OCI-LY3 (cell line): Measurements from ENCODE around the gene NDST3.

Experiments
- EZH2phosphoT487 ChIP-seq: fragments of 200-600 bp; shearing (Covaris generic); IDR thresholded peaks from 2 replicates; pipeline ENCODE4 v1.6.1; 2018; ENCODE audit warnings: antibody characterized with exemption, mixed run types, low read depth
- TF ChIP-seq, protein P1 (sequence below): fragments of 200-600, 300-600 bp; sonication (generic); IDR thresholded peaks from 2 replicates; pipeline ENCODE4 v1.5.1; 2014; ENCODE audit warnings: antibody characterized with exemption, low read length, low read depth

DNA sequence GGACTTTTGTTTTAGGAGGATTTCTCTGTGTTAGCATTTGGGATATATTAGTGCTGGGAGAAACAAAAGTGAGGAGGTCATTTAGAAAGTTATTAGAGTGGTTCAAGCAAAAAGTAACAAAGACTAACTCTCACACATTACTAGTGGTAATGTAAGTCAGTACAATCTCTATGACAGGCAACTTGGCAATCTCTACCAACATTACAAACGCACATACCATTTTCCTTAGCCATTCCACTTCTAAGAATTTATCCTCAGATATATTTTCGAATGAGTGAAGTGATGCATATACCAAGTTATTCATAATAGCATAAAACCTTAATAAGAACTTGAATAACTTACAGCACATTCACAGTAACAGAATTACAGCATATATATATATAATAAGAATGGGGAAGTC is 172.3 kb downstream of the NDST3 start:
- TF ChIP-seq EZH2phosphoT487 = no peak
- TF ChIP-seq, protein P1, sequence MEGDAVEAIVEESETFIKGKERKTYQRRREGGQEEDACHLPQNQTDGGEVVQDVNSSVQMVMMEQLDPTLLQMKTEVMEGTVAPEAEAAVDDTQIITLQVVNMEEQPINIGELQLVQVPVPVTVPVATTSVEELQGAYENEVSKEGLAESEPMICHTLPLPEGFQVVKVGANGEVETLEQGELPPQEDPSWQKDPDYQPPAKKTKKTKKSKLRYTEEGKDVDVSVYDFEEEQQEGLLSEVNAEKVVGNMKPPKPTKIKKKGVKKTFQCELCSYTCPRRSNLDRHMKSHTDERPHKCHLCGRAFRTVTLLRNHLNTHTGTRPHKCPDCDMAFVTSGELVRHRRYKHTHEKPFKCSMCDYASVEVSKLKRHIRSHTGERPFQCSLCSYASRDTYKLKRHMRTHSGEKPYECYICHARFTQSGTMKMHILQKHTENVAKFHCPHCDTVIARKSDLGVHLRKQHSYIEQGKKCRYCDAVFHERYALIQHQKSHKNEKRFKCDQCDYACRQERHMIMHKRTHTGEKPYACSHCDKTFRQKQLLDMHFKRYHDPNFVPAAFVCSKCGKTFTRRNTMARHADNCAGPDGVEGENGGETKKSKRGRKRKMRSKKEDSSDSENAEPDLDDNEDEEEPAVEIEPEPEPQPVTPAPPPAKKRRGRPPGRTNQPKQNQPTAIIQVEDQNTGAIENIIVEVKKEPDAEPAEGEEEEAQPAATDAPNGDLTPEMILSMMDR = no peak
